Neuronal stem cell (in vitro differentiated cells): Measurements from ENCODE around the gene CTDP1.

Experiments used
- DNase-seq: peaks from one replicate; pipeline ENCODE4 v3.0.0-alpha.2; 2013; ENCODE audit warnings: low spot score
- H2AFZ ChIP-seq: one replicate; pipeline ENCODE4 v1.6.1; 2013; ENCODE audit warnings: mild to moderate bottlenecking, low read length, inconsistent platforms
- H2AK5ac ChIP-seq: 2 replicates; pipeline ENCODE4 v1.6.1; 2013; ENCODE audit warnings: low read depth, mild to moderate bottlenecking, inconsistent platforms, low read length, moderate library complexity, mixed read lengths
- H2BK120ac ChIP-seq: 2 replicates; pipeline ENCODE4 v1.6.1; 2013; ENCODE audit warnings: low read depth, mild to moderate bottlenecking, inconsistent platforms, low read length, moderate library complexity, mixed read lengths
- H2BK12ac ChIP-seq: one replicate; pipeline ENCODE4 v1.6.1; 2013; ENCODE audit warnings: low read length, inconsistent platforms
- H2BK15ac ChIP-seq: 2 replicates; pipeline ENCODE4 v1.6.1; 2013; ENCODE audit warnings: mild to moderate bottlenecking, low read length, inconsistent platforms, mixed read lengths
- H2BK5ac ChIP-seq: one replicate; pipeline ENCODE4 v1.6.1; 2013; ENCODE audit warnings: inconsistent platforms, mild to moderate bottlenecking, low read length, moderate library complexity
- H3K14ac ChIP-seq: one replicate; pipeline ENCODE4 v1.6.1; 2013; ENCODE audit warnings: low read length, inconsistent platforms
- H3K18ac ChIP-seq: 2 replicates; pipeline ENCODE4 v1.6.1; 2013; ENCODE audit warnings: low read length, inconsistent platforms
- H3K23ac ChIP-seq: 2 replicates; pipeline ENCODE4 v1.6.1; 2013; ENCODE audit warnings: low read depth, mild to moderate bottlenecking, mixed read lengths, low read length, inconsistent platforms; ENCODE audit not compliant: poor library complexity
- H3K27ac ChIP-seq: replicated peaks from 3 replicates; pipeline ENCODE4 v1.5.1; 2013; ENCODE audit warnings: low read length, inconsistent platforms
- H3K27me3 ChIP-seq, 3 experiments: 2 replicates each; pipeline ENCODE4 v1.6.1; 2013; ENCODE audit warnings: low read length in 3 of 3, mild to moderate bottlenecking in 2 of 3, inconsistent platforms in 1 of 3, low read depth in 1 of 3, mixed read lengths in 1 of 3, moderate library complexity in 1 of 3; ENCODE audit not compliant: control insufficient read depth in 3 of 3, insufficient read depth in 3 of 3
- H3K36me3 ChIP-seq, 2 donors: replicated peaks in 1 of 2; 2 replicates each; pipeline ENCODE4 v1.6.1; 2013; ENCODE audit warnings: low read length in 2 of 2; ENCODE audit not compliant: control insufficient read depth in 2 of 2, insufficient read depth in 2 of 2
- H3K4ac ChIP-seq: 2 replicates; pipeline ENCODE4 v1.6.1; 2013; ENCODE audit warnings: inconsistent platforms, mild to moderate bottlenecking, low read length, moderate library complexity
- H3K4me1 ChIP-seq, 2 donors: 1 replicate in 1 of 2; 2 replicates in 1 of 2; pipeline ENCODE4 v1.6.1; 2013; ENCODE audit warnings: low read length in 2 of 2, low read depth in 1 of 2; ENCODE audit not compliant: control insufficient read depth in 2 of 2, insufficient read depth in 1 of 2
- H3K4me2 ChIP-seq: one replicate; pipeline ENCODE4 v1.6.1; 2013; ENCODE audit warnings: mild to moderate bottlenecking, low read length, inconsistent platforms; ENCODE audit not compliant: insufficient read depth, poor library complexity, severe bottlenecking
- H3K4me3 ChIP-seq, 2 donors: 2 replicates each; pipeline ENCODE4 v1.5.1; 2013; ENCODE audit warnings: low read length in 2 of 2, mild to moderate bottlenecking in 2 of 2, inconsistent platforms in 1 of 2, moderate library complexity in 1 of 2
- H3K79me1 ChIP-seq: one replicate; pipeline ENCODE4 v1.6.1; 2013; ENCODE audit warnings: low read depth, mild to moderate bottlenecking, inconsistent platforms, low read length, moderate library complexity
- H3K9ac ChIP-seq: one replicate; pipeline ENCODE4 v1.6.1; 2013; ENCODE audit warnings: mild to moderate bottlenecking, low read depth, low read length, inconsistent platforms; ENCODE audit not compliant: poor library complexity
- H3K9me3 ChIP-seq, 2 donors: replicated peaks in 1 of 2; 2 replicates each; pipeline versions ENCODE3 to v1.6.1; 2013; ENCODE audit warnings: low read length in 2 of 2, mild to moderate bottlenecking in 2 of 2, inconsistent platforms in 1 of 2, low read depth in 1 of 2, mixed read lengths in 1 of 2, moderate library complexity in 1 of 2; ENCODE audit not compliant: control insufficient read depth in 2 of 2, insufficient read depth in 1 of 2
- H4K8ac ChIP-seq: one replicate; pipeline ENCODE4 v1.6.1; 2013; ENCODE audit warnings: low read depth, mild to moderate bottlenecking, inconsistent platforms, low read length, moderate library complexity
- H4K91ac ChIP-seq: one replicate; pipeline ENCODE4 v1.6.1; 2013; ENCODE audit warnings: low read length, low read depth, mild to moderate bottlenecking, inconsistent platforms; ENCODE audit not compliant: poor library complexity
- WGBS, 2 donors: extraction: QIAGEN DNeasy Blood & Tissue Kit; methylation state at CpG; one replicate each; pipeline ENCODE4 v1.1.7; 2013; ENCODE audit warnings: missing lambda C conversion rate in 2 of 2, mixed read lengths in 1 of 2; ENCODE audit not compliant: insufficient read length in 2 of 2, insufficient replicate concordance in 1 of 2; ENCODE audit errors: extremely low coverage in 2 of 2; 5-methylcytosine and 5-hydroxymethylcytosine counted together

Gene CTDP1

DNA sequence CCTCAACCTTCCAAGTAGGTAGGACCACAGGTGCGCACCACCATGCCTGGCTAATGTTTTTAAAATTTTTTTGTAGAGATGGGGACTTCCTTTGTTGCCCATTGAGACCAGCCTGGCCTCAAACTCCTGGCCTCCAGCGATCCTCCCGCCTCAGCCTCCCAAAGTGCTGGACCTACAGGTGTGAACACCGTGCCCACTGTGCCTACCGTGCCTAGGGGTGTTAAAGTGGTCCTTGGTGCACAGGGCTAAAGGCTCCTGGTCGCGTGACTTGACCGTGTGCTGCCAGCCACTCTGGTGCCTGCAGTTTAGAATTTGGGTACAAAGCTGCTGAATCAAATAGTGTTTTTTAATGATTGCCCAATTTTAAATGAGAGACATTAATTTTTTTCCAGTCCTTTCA is 67.1 kb downstream of the CTDP1 start:
- H3K27me3 ChIP-seq = no peaks in the 10 kb centered on the region
- peaks cover 1% of the 10 kb centered on the region for H3K79me1 ChIP-seq
- H2AK5ac ChIP-seq = no peak overlapping the region
- H4K8ac ChIP-seq = no peak overlapping the region
- H3K9ac ChIP-seq = no peak overlapping the region
- peaks cover 7 to 42% of the 10 kb centered on the region in 2 donors for H3K36me3 ChIP-seq
- no peak overlapping the region for H2BK5ac ChIP-seq
- no peak overlapping the region for H3K4me3 ChIP-seq
- WGBS, 2 donors = no CpG with 5 or more reads among the region's 8 CpGs
- H2BK120ac ChIP-seq = no peak overlapping the region
- no peak overlapping the region for H3K4me2 ChIP-seq
- H3K14ac ChIP-seq = no peak overlapping the region
- no peak for DNase-seq
- no peaks in the 10 kb centered on the region for H3K9me3 ChIP-seq
- H2AFZ ChIP-seq = no peak overlapping the region
- no peak overlapping the region for H2BK12ac ChIP-seq
- H3K4me1 ChIP-seq = no peaks in the 10 kb centered on the region
- H3K18ac ChIP-seq = no peak overlapping the region
- H3K27ac ChIP-seq = no peak overlapping the region
- H3K23ac ChIP-seq = no peak overlapping the region
- no peak overlapping the region for H3K4ac ChIP-seq
- H4K91ac ChIP-seq = no peak overlapping the region
- no peak overlapping the region for H2BK15ac ChIP-seq

DNA sequence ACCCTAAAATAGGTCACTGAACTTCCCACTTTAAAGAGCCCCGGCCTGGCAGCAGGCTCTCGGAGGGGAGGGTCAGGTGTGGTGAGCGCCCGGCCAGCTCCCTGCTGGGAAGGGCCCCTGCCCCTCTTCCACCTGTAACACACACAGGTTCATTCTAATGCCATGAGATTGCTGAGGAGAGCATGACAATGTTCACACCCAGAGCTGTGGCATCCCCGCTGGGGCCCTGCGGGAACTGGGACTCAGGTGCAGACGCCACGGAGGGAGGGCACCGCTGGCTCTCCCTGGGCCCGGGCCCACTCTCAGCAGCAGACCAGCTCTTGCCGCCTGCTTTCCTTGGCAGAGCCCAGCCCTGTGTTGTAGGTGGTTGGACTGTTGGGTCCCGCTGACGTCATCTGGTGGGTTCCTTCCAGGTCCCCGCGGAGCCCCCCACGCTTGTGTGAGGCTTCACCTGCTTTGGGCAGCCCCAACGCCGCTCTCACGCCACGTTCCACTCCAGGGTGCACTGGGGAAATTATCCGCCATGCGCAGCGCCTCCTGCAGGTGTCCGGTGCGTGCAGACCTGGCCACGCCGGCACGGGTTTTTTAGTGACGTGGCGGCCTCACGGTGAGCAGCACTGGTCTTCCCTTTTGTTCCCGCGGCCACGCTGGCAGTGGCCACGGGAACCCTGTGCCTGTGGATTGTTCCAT is 67.7 kb downstream of the CTDP1 start:
- WGBS, 2 donors = no CpG with 5 or more reads among the region's 35 CpGs
- H3K79me1 ChIP-seq = peaks cover 1% of the 10 kb centered on the region

DNA sequence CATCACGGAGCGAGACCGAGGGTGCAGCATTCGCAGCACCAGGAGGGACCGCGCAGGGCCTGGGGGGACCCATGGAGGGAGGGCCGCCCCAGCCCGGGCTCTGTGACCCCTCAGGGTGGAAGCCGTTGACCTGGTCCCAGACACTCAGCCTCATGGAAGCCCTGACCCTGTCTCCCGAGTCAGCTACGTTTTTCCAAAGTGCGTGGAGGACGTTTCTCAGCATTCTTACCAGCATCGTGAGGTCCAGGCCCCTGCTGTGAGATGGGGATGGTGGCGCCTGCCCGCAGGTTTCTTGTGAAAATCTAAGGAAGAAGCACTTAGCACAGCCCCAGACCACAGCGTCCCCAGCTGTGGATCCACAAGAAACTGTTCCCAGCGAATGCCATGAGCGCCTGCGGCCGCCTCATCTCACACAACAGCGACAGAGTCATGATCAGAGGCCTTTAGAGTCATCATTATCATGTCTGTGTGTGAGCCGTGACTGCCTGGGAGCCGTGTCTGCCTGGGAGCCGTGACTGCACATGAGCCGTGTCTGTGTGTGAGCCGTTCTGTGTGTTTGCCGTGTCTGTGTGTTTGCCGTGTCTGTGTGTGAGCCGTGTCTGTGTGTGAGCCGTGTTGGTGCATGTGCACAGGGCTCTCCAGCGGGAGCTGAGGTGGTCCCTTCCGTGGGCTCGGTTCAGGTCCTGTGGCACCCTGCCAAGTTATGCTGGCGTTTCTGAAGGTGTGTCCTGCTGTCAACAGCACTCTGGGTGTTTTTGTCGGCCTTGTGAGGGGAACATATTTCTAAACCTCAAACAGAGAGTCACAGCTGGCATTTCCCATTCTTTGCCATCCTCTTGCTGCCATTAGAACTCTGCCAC is 68.9 kb downstream of the CTDP1 start:
- H3K4ac ChIP-seq = no peak overlapping the region
- H3K79me1 ChIP-seq = peaks cover 1% of the 10 kb centered on the region
- no peak overlapping the region for H2AK5ac ChIP-seq
- peak overlapping the region; percentile 57 for H3K18ac ChIP-seq
- peaks cover 5 to 35% of the 10 kb centered on the region in 2 donors for H3K36me3 ChIP-seq
- H3K4me2 ChIP-seq = no peak overlapping the region
- no peak overlapping the region for H2BK15ac ChIP-seq
- no peaks in the 10 kb centered on the region for H3K27me3 ChIP-seq
- no peak for DNase-seq
- H2AFZ ChIP-seq = no peak overlapping the region
- H3K9ac ChIP-seq = peak overlapping the region; percentile 81
- no peak overlapping the region for H2BK5ac ChIP-seq
- no peaks in the 10 kb centered on the region for H3K4me1 ChIP-seq
- H3K14ac ChIP-seq = no peak overlapping the region
- no peak overlapping the region for H3K4me3 ChIP-seq
- no peak overlapping the region for H4K91ac ChIP-seq
- peak overlapping the region; percentile 89 for H3K23ac ChIP-seq
- H2BK120ac ChIP-seq = no peak overlapping the region
- H4K8ac ChIP-seq = peak overlapping the region; percentile 17
- WGBS, 2 donors = no CpG with 5 or more reads among the region's 36 CpGs
- peak overlapping the region; percentile 73 for H2BK12ac ChIP-seq
- no peaks in the 10 kb centered on the region for H3K9me3 ChIP-seq
- H3K27ac ChIP-seq = no peak overlapping the region

More for the DNA sequence above, 67.7 kb downstream of the CTDP1 start:
- no peak overlapping the region for H2BK120ac ChIP-seq
- no peaks in the 10 kb centered on the region for H3K9me3 ChIP-seq
- H2AK5ac ChIP-seq = no peak overlapping the region
- peak overlapping the region; percentile 84 for H3K4ac ChIP-seq
- H2BK15ac ChIP-seq = no peak overlapping the region
- no peaks in the 10 kb centered on the region for H3K4me1 ChIP-seq
- H3K27ac ChIP-seq = no peak overlapping the region
- H3K36me3 ChIP-seq = peaks cover 4 to 36% of the 10 kb centered on the region in 2 donors
- H3K4me3 ChIP-seq = peak overlapping the region in 1 of 2 donors; percentile 43
- no peak overlapping the region for H3K14ac ChIP-seq
- H3K9ac ChIP-seq = no peak overlapping the region
- no peak overlapping the region for H3K18ac ChIP-seq
- no peak overlapping the region for H4K91ac ChIP-seq
- no peak for DNase-seq
- no peak overlapping the region for H3K4me2 ChIP-seq
- no peak overlapping the region for H3K23ac ChIP-seq
- no peak overlapping the region for H4K8ac ChIP-seq
- no peak overlapping the region for H2AFZ ChIP-seq
- peak overlapping the region; percentile 66 for H2BK5ac ChIP-seq
- no peak overlapping the region for H2BK12ac ChIP-seq
- H3K27me3 ChIP-seq = no peaks in the 10 kb centered on the region
